ENCODE data around the gene GUCY1B1.

- TF ChIP-seq POLR2A (IDR thresholded peaks at IDR 0.05), result no peak
- TF ChIP-seq, protein P1, sequence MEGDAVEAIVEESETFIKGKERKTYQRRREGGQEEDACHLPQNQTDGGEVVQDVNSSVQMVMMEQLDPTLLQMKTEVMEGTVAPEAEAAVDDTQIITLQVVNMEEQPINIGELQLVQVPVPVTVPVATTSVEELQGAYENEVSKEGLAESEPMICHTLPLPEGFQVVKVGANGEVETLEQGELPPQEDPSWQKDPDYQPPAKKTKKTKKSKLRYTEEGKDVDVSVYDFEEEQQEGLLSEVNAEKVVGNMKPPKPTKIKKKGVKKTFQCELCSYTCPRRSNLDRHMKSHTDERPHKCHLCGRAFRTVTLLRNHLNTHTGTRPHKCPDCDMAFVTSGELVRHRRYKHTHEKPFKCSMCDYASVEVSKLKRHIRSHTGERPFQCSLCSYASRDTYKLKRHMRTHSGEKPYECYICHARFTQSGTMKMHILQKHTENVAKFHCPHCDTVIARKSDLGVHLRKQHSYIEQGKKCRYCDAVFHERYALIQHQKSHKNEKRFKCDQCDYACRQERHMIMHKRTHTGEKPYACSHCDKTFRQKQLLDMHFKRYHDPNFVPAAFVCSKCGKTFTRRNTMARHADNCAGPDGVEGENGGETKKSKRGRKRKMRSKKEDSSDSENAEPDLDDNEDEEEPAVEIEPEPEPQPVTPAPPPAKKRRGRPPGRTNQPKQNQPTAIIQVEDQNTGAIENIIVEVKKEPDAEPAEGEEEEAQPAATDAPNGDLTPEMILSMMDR (IDR thresholded peaks at IDR 0.05), result no peak
Measured at GRCh38 chr4:155768370-155768769, 9.5 kb downstream of the GUCY1B1 start.
